ENCODE data around the gene CDCA3. TPM values are rescaled to one million over a fixed set of nuclear protein-coding genes. Genes with fewer than 3 reads are reported as not detected.

CDCA3 gene
- total RNA-seq, 1 donor from 2014 or later = 1.1 TPM

Other genes starting within 250 kb of the CDCA3 start
- 160 TPM for gene CHD4, start 243.9 kb downstream of the CDCA3 start, total RNA-seq
- gene LPAR5, start 215.3 kb downstream of the CDCA3 start, total RNA-seq = 2.5 TPM
- 3.8 TPM for gene ACRBP, start 203.9 kb downstream of the CDCA3 start, total RNA-seq
- gene ING4, start 188.2 kb downstream of the CDCA3 start, total RNA-seq = 38.0 TPM
- gene ZNF384, start 161.9 kb downstream of the CDCA3 start, total RNA-seq = 53.6 TPM
- 0.20 TPM for gene PIANP, start 150.5 kb downstream of the CDCA3 start, total RNA-seq
- gene COPS7A, start 127.2 kb downstream of the CDCA3 start, total RNA-seq = 57.9 TPM
- 118 TPM for gene MLF2, start 98.1 kb downstream of the CDCA3 start, total RNA-seq
- gene PTMS, start 84.9 kb downstream of the CDCA3 start, total RNA-seq = 323 TPM
- 1.5 TPM for gene LAG3, start 78.8 kb downstream of the CDCA3 start, total RNA-seq
- gene CD4, start 61.8 kb downstream of the CDCA3 start, total RNA-seq = 67.6 TPM
- gene GPR162, start 29.5 kb downstream of the CDCA3 start, total RNA-seq = 17.1 TPM
- gene P3H3, start 22.9 kb downstream of the CDCA3 start, total RNA-seq = 9.7 TPM
- 0.32 TPM for gene GNB3, start 10.4 kb downstream of the CDCA3 start, total RNA-seq
- gene USP5, start 864 bp upstream of the CDCA3 start, total RNA-seq = 63.9 TPM
- 280 TPM for gene TPI1, start 16.2 kb upstream of the CDCA3 start, total RNA-seq
- gene SPSB2, start 22.0 kb upstream of the CDCA3 start, total RNA-seq = 30.2 TPM
- 13.3 TPM for gene LRRC23, start 53.5 kb upstream of the CDCA3 start, total RNA-seq
- gene ENO2, start 63.3 kb upstream of the CDCA3 start, total RNA-seq = 41.8 TPM
- gene ATN1, start 76.7 kb upstream of the CDCA3 start, total RNA-seq = 149 TPM
- not detected for gene RNU7-1, start 92.5 kb upstream of the CDCA3 start, total RNA-seq
- gene C12orf57, start 92.7 kb upstream of the CDCA3 start, total RNA-seq = 197 TPM
- 154 TPM for gene PTPN6, start 100.1 kb upstream of the CDCA3 start, total RNA-seq
- 126 TPM for gene PHB2, start 119.4 kb upstream of the CDCA3 start, total RNA-seq
- 35.6 TPM for gene EMG1, start 119.6 kb upstream of the CDCA3 start, total RNA-seq
- 70.5 TPM for gene LPCAT3, start 167.2 kb upstream of the CDCA3 start, total RNA-seq
- gene C1S, start 209.4 kb upstream of the CDCA3 start, total RNA-seq = 321 TPM
- gene C1R, start 241.2 kb upstream of the CDCA3 start, total RNA-seq = 367 TPM

Data from upper lobe of right lung (tissue), 1 donor.